Heart left ventricle (tissue), 16 donors: ENCODE data around the gene TCL1A. TPM values are rescaled to one million over a fixed set of nuclear protein-coding genes. Genes with fewer than 3 reads are reported as not detected.
"Not testable (repeated sequence)": the region's sequence is repeated elsewhere in the genome, so short reads cannot be mapped to it uniquely, and the experiment has no call there.

Source experiments
- ATAC-seq, 4 donors: fragments of 200-7000 bp; cut with Tn5 transposase; one replicate each; pipeline ENCODE4 v1.9.1; 2020 to 2022; ENCODE audit warnings: moderate library complexity in 4 of 4, mild to moderate bottlenecking in 3 of 4, moderate number of reproducible peaks in 1 of 4
- DNase-seq, 5 donors: peaks; one replicate each; pipeline ENCODE4 v3.0.0-alpha.2; 2020
- H3K27ac ChIP-seq, 12 donors: fragments of 200-600 bp; sonication (generic) in 4 of 12; one replicate each; pipeline versions ENCODE4 v1.5.0 to v1.8.0; 2016 to 2022; ENCODE audit warnings: mild to moderate bottlenecking in 2 of 12
- H3K27me3 ChIP-seq, 9 donors: fragments of 200-600 bp; sonication (generic) in 2 of 9; one replicate each; pipeline versions ENCODE4 v1.5.1 to v1.8.0; 2016 to 2022; ENCODE audit warnings: mild to moderate bottlenecking in 3 of 9
- H3K36me3 ChIP-seq, 9 donors: fragments of 200-600 bp; sonication (generic) in 2 of 9; one replicate each; pipeline versions ENCODE4 v1.5.0 to v1.8.0; 2018 to 2022; ENCODE audit warnings: mild to moderate bottlenecking in 2 of 9
- H3K4me1 ChIP-seq, 12 donors: fragments of 200-600 bp; sonication (generic) in 4 of 12; one replicate each; pipeline versions ENCODE4 v1.5.0 to v1.8.0; 2016 to 2022; ENCODE audit warnings: mild to moderate bottlenecking in 3 of 12
- H3K4me3 ChIP-seq, 12 donors: fragments of 200-600 bp; sonication (generic) in 4 of 12; one replicate each; pipeline versions ENCODE4 v1.5.0 to v1.8.0; 2017 to 2022; ENCODE audit warnings: mild to moderate bottlenecking in 9 of 12, moderate library complexity in 4 of 12
- H3K9me3 ChIP-seq, 12 donors: fragments of 200-600 bp; sonication (generic) in 4 of 12; one replicate each; pipeline versions ENCODE4 v1.5.0 to v1.8.0; 2016 to 2022; ENCODE audit warnings: mild to moderate bottlenecking in 1 of 12
- CTCF ChIP-seq, 12 donors: fragments of 200-600 bp; sonication (generic) in 4 of 12; IDR thresholded peaks; one replicate each; pipeline versions ENCODE4 v1.5.0 to v1.8.0; 2018 to 2022; ENCODE audit warnings: antibody characterized with exemption in 12 of 12, mild to moderate bottlenecking in 5 of 12
- POLR2A ChIP-seq, 2 donors: fragments of 450-650 bp; IDR thresholded peaks; one replicate each; pipeline ENCODE4 v1.6.1; 2017; ENCODE audit warnings: antibody characterized with exemption in 2 of 2, mild to moderate bottlenecking in 2 of 2, moderate library complexity in 2 of 2
- whole genome bisulfite sequencing, 4 donors: extraction: QIAGEN DNeasy Blood & Tissue Kit in 2 of 4; methylation state at CpG; one replicate each; pipeline versions ENCODE4 v1.1.5 to v1.1.7; 2013 to 2018; 5-methylcytosine and 5-hydroxymethylcytosine counted together
- intact Hi-C, 10 donors: fragments of 100-400 bp; cut with DNase I; formaldehyde crosslinking; loops; one replicate each; pipeline versions ENCODE4 v1.11.1 to v1.14.2; 2022
- polyA plus RNA-seq, 2 donors: library from polyadenylated mRNA; stranded (reverse); fragments of 200-250 nt; gene quantifications; one replicate each; pipeline ENCODE4 v1.2.3, GENCODE V29; 2013
- total RNA-seq, 9 donors: library from RNA; depleted of rRNA in 2 of 9; stranded (reverse); fragments of >200 nt in 2 of 9; fragmentation: NEBNext Ultra II Directional in 3 of 9; extraction: Animal tissue kit (Norgen Biotek cat#: 25700) in 3 of 9; gene quantifications; one replicate each; pipeline versions ENCODE4 v1.1.0 to v1.2.4, GENCODE V29; 2016 to 2023
- donor health status: ischemic (EF 13 %, LVEDD 7.1; RV severe dilation, severe dysfunction).
- donor health status: healthy with polysubstance abuse.
- donor health status: DM: no; HTN: yes; CAD: no.
- donor health status: DM: no; HTN: no; CAD: no.
- donor health status: ischemic (EF 25% LVEDD 6.9; RV normal size, moderate dysfunction).
- donor health status: ischemic (EF 25% LVEDD 5.7; RV mildly dilated, moderate dysfunction).
- donor health status: healthy.
- donor health status: DM: yes; HTN: yes; CAD: no.
- donor health status: ischemic (EF 35%, LVEDD 5.7; RV mildly dilated, moderate dysfunction).
- donor health status: nonischemic (EF 11% LVEDD 7.7; RV severe dilation, severe dysfunction).
- donor health status: DM: yes; HTN: yes; CAD: no.
- donor health status: PGD.
- donor health status: ischemic (EF 29% LVEDD 5.4; RV normal size, mild dysfunction).
- donor health status: nonischemic (EF 23%, LVEDD 6.1; RV moderate dilation, normal function).

TCL1A gene
- total and polyA plus RNA-seq, 11 donors = 0.26 TPM; not detected in 10

DNA sequence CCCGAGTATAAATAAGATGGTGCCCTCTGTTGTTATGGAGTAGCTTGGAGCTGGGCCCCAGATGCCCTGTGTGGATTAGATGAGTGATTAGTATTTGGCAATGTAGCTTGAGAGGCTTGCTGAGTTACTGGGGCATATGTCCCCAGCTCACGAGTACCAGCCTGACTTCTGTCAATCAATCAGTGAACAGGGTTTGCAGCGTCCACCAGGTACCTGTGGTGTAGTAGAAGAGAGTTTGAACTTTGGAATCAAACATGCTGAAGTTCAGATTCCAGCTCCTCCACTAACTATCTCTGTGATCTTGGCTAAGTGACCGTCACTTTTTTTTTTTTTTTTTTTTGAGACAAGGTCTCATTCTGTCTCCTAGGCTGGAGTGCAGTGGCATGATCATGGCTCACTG lies 39.3 kb downstream of the TCL1A start:
- Histone ChIP-seq H3K36me3 (no peaks in the 10 kb centered on the region), H3K27ac (no peak overlapping the region), H3K4me1 (no peaks in the 10 kb centered on the region), H3K27me3 (peaks cover 0 to 30% (median 3%) of the 10 kb centered on the region in 9 donors), H3K4me3 (no peak overlapping the region), H3K9me3 (peaks cover 0 to 12% (median 0%) of the 10 kb centered on the region in 12 donors)
- ATAC-seq = no peak
- no peak for TF ChIP-seq CTCF (IDR thresholded peaks at IDR 0.05)
- TF ChIP-seq POLR2A (IDR thresholded peaks at IDR 0.05) = no peak
- no peak for DNase-seq
- intact Hi-C loops = no loop called here
- 76 to 86% (median 84%) methylated on average over 4 of the region's 4 CpGs for WGBS, 4 donors

DNA sequence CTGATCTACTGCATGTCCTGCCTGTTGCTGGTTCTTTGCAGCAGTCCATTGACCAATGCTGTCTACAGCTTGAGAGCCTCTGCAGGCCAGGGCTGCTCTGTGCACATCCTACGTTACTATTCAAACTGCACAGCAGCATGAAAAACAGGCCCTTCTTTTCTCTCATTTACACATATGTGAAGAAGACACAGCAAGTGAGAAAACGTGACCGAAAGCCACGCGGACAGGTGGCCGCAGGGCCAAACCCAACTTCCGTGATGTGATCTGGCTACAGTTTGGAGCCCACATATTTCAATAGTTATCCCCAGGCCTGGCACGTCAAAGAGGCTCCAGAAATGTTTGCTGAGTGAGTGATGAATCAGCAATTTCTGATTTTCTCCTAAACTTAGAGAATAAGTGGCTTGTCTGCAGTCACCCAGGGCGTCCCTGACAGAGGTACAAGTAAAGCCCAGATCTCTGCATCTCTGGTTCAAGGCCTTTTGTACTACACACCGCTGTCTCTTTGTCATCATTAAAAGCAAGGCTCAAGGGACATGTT lies 45.6 kb downstream of the TCL1A start:
- no peak for TF ChIP-seq CTCF (IDR thresholded peaks at IDR 0.05)
- TF ChIP-seq POLR2A (IDR thresholded peaks at IDR 0.05) = no peak
- no peak for ATAC-seq
- Histone ChIP-seq H3K4me1 (no peaks in the 10 kb centered on the region), H3K27ac (no peak overlapping the region), H3K27me3 (peaks cover 0 to 26% (median 5%) of the 10 kb centered on the region in 9 donors), H3K36me3 (no peaks in the 10 kb centered on the region), H3K9me3 (no peaks in the 10 kb centered on the region), H3K4me3 (no peak overlapping the region)
- intact Hi-C loops = no loop called here
- DNase-seq = no peak
- 79 to 82% (median 81%) methylated on average over 10 of the region's 10 CpGs for WGBS, 4 donors

DNA sequence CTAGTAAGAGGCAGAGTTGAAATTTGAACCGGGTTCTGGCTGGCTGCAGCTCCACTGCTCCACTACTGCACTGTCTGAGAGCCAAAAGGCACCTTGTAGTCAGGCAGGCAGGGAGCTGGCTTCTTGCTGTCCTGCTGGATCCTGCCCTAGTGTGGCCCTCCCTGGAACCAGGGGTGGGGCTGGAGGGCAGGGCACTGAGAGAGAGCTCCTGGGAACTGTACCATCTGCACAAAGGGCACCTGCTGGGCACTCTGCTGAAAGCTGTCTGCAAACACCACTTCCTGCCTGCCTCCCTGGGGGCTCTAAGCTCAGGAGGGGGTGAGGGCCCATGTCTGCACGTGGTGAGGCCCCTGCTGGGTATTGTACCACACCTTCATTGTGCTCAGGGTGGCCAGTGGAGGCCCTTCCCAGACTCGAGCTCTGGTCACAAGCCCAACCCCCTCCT lies 46.7 kb downstream of the TCL1A start:
- DNase-seq = no peak
- H3K9me3 ChIP-seq = no peaks in the 10 kb centered on the region
- H3K4me1 ChIP-seq = peaks cover 0 to 6% (median 0%) of the 10 kb centered on the region in 12 donors
- intact Hi-C loops = no loop called here
- no peak for TF ChIP-seq POLR2A (IDR thresholded peaks at IDR 0.05)
- no peak for TF ChIP-seq CTCF (IDR thresholded peaks at IDR 0.05)
- peaks cover 0 to 24% (median 5%) of the 10 kb centered on the region in 9 donors for H3K27me3 ChIP-seq
- 16 to 23% (median 23%) methylated on average over 2 to 3 of the region's 3 CpGs for whole genome bisulfite sequencing, 4 donors
- no peak overlapping the region for H3K4me3 ChIP-seq
- no peak for ATAC-seq
- H3K27ac ChIP-seq = no peak overlapping the region
- H3K36me3 ChIP-seq = no peaks in the 10 kb centered on the region

DNA sequence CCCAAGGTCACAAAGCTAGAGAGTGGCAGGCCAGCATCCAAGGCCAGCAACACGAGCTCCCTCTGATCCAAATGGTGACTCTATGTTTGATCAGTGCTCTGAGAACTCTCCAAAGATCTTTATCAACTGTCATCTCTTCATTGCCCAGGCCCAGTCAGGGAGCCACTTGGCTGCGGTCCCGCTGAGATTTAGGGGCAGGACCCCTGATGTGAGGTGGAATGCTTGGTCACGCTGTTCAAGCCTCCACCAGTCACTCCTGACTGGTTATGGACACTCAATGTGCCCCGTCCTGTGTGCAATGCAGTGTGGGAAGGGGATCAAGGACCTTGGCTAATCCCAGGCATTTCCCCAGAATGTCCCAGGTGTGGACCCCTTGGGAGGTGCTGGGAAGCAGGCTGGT lies 47.5 kb downstream of the TCL1A start:
- Histone ChIP-seq H3K27me3 (peaks cover 0 to 29% (median 5%) of the 10 kb centered on the region in 9 donors), H3K27ac (no peak overlapping the region), H3K4me1 (peaks cover 0 to 6% (median 0%) of the 10 kb centered on the region in 12 donors), H3K36me3 (no peaks in the 10 kb centered on the region), H3K4me3 (no peak overlapping the region), H3K9me3 (no peaks in the 10 kb centered on the region)
- no peak for DNase-seq
- ATAC-seq = no peak
- intact Hi-C loops = no loop called here
- TF ChIP-seq POLR2A (IDR thresholded peaks at IDR 0.05) = no peak
- WGBS, 4 donors = 50 to 91% (median 66%) methylated on average over 2 to 5 of the region's 5 CpGs

GRCh38 chr14:95665530-95665929 lies 48.4 kb downstream of the TCL1A start:
- H3K4me3 ChIP-seq, ATAC-seq, intact Hi-C loops, H3K9me3 ChIP-seq, H3K36me3 ChIP-seq, H3K4me1 ChIP-seq, DNase-seq, H3K27ac ChIP-seq: not testable (repeated sequence)
- WGBS, 4 donors = 48 to 53% (median 49%) methylated on average over 8 of the region's 8 CpGs
- H3K27me3 ChIP-seq = peaks cover 0 to 37% (median 8%) of the 10 kb centered on the region in 9 donors
